ENCODE measurements around the gene PRR14L.

The PRR14L gene

GRCh38 chr22:31647066-31647465 lies 102.9 kb downstream of the PRR14L start:
- H3K9me3 ChIP-seq (ENCODE audit: control insufficient read depth, insufficient read depth, low read length) = no peaks in the 10 kb centered on the region
- H3K4me3 ChIP-seq (ENCODE audit: low read length) = no peak overlapping the region
- peaks cover 5% of the 10 kb centered on the region; the same call in 1 of the 2 replicates for H3K36me3 ChIP-seq (ENCODE audit: control insufficient read depth, insufficient read depth, low read length)
- H3K27ac ChIP-seq (ENCODE audit: low read length) = no peak overlapping the region
- peaks cover 3% of the 10 kb centered on the region for H3K4me1 ChIP-seq (ENCODE audit: control insufficient read depth, insufficient read depth, low read length)
- no peak for DNase-seq (ENCODE audit: low read depth, low spot score)
- no peaks in the 10 kb centered on the region for H3K27me3 ChIP-seq (ENCODE audit: control insufficient read depth, insufficient read depth, low read length)
- WGBS (ENCODE audit: insufficient coverage, insufficient read length) = no CpG with 5 or more reads among the region's 3 CpGs

GRCh38 chr22:31646186-31647019 lies 103.5 kb downstream of the PRR14L start:
- H3K4me1 ChIP-seq (ENCODE audit: control insufficient read depth, insufficient read depth, low read length) = peaks cover 3% of the 10 kb centered on the region
- WGBS (ENCODE audit: insufficient coverage, insufficient read length) = no CpG with 5 or more reads among the region's 6 CpGs
- H3K27me3 ChIP-seq (ENCODE audit: control insufficient read depth, insufficient read depth, low read length) = no peaks in the 10 kb centered on the region
- no peak for DNase-seq (ENCODE audit: low read depth, low spot score)
- H3K27ac ChIP-seq (ENCODE audit: low read length) = no peak overlapping the region
- H3K36me3 ChIP-seq (ENCODE audit: control insufficient read depth, insufficient read depth, low read length) = peaks cover 5% of the 10 kb centered on the region; the same call in 1 of the 2 replicates
- no peak overlapping the region for H3K4me3 ChIP-seq (ENCODE audit: low read length)
- no peaks in the 10 kb centered on the region for H3K9me3 ChIP-seq (ENCODE audit: control insufficient read depth, insufficient read depth, low read length)

GRCh38 chr22:31639436-31640039 lies 110.4 kb downstream of the PRR14L start:
- Histone ChIP-seq H3K9me3 (ENCODE audit: control insufficient read depth, insufficient read depth, low read length) (no peaks in the 10 kb centered on the region), H3K36me3 (ENCODE audit: control insufficient read depth, insufficient read depth, low read length) (peaks cover 3% of the 10 kb centered on the region; the same call in 1 of the 2 replicates), H3K4me1 (ENCODE audit: control insufficient read depth, insufficient read depth, low read length) (no peaks in the 10 kb centered on the region), H3K27me3 (ENCODE audit: control insufficient read depth, insufficient read depth, low read length) (no peaks in the 10 kb centered on the region), H3K4me3 (ENCODE audit: low read length) (no peak overlapping the region), H3K27ac (ENCODE audit: low read length) (no peak overlapping the region)
- no peak for DNase-seq (ENCODE audit: low read depth, low spot score)
- no CpG with 5 or more reads among the region's 4 CpGs for WGBS (ENCODE audit: insufficient coverage, insufficient read length)

GRCh38 chr22:31637891-31638618 lies 111.9 kb downstream of the PRR14L start:
- Histone ChIP-seq H3K27ac (ENCODE audit: low read length) (no peak overlapping the region), H3K27me3 (ENCODE audit: control insufficient read depth, insufficient read depth, low read length) (no peaks in the 10 kb centered on the region), H3K36me3 (ENCODE audit: control insufficient read depth, insufficient read depth, low read length) (0 out of 2 replicates have a peak, but pooled peaks cover 3% of the 10 kb centered on the region), H3K4me3 (ENCODE audit: low read length) (no peak overlapping the region), H3K9me3 (ENCODE audit: control insufficient read depth, insufficient read depth, low read length) (no peaks in the 10 kb centered on the region), H3K4me1 (ENCODE audit: control insufficient read depth, insufficient read depth, low read length) (no peaks in the 10 kb centered on the region)
- WGBS (ENCODE audit: insufficient coverage, insufficient read length) = no CpG with 5 or more reads among the region's 15 CpGs
- DNase-seq (ENCODE audit: low read depth, low spot score) = no peak

GRCh38 chr22:31637447-31637890 lies 112.5 kb downstream of the PRR14L start:
- H3K4me1 ChIP-seq (ENCODE audit: control insufficient read depth, insufficient read depth, low read length) = no peaks in the 10 kb centered on the region
- 0 out of 2 replicates have a peak, but pooled peaks cover 3% of the 10 kb centered on the region for H3K36me3 ChIP-seq (ENCODE audit: control insufficient read depth, insufficient read depth, low read length)
- no peak overlapping the region for H3K4me3 ChIP-seq (ENCODE audit: low read length)
- no peak for DNase-seq (ENCODE audit: low read depth, low spot score)
- H3K9me3 ChIP-seq (ENCODE audit: control insufficient read depth, insufficient read depth, low read length) = no peaks in the 10 kb centered on the region
- no CpG with 5 or more reads among the region's 10 CpGs for WGBS (ENCODE audit: insufficient coverage, insufficient read length)
- H3K27ac ChIP-seq (ENCODE audit: low read length) = no peak overlapping the region
- H3K27me3 ChIP-seq (ENCODE audit: control insufficient read depth, insufficient read depth, low read length) = no peaks in the 10 kb centered on the region

GRCh38 chr22:31635638-31636306 lies 114.2 kb downstream of the PRR14L start:
- Histone ChIP-seq H3K4me1 (ENCODE audit: control insufficient read depth, insufficient read depth, low read length) (0 out of 2 replicates have a peak, but pooled peaks cover 1% of the 10 kb centered on the region), H3K4me3 (ENCODE audit: low read length) (no peak overlapping the region), H3K27me3 (ENCODE audit: control insufficient read depth, insufficient read depth, low read length) (no peaks in the 10 kb centered on the region), H3K9me3 (ENCODE audit: control insufficient read depth, insufficient read depth, low read length) (no peaks in the 10 kb centered on the region), H3K27ac (ENCODE audit: low read length) (no peak overlapping the region), H3K36me3 (ENCODE audit: control insufficient read depth, insufficient read depth, low read length) (0 out of 2 replicates have a peak, but pooled peaks cover 3% of the 10 kb centered on the region)
- DNase-seq (ENCODE audit: low read depth, low spot score) = no peak
- WGBS (ENCODE audit: insufficient coverage, insufficient read length) = no CpG with 5 or more reads among the region's 13 CpGs

GRCh38 chr22:31631436-31631835 lies 118.5 kb downstream of the PRR14L start:
- Histone ChIP-seq H3K27me3 (ENCODE audit: control insufficient read depth, insufficient read depth, low read length) (no peaks in the 10 kb centered on the region), H3K9me3 (ENCODE audit: control insufficient read depth, insufficient read depth, low read length) (no peaks in the 10 kb centered on the region), H3K4me3 (ENCODE audit: low read length) (no peak overlapping the region; the same call in 1 of the 2 replicates), H3K36me3 (ENCODE audit: control insufficient read depth, insufficient read depth, low read length) (no peaks in the 10 kb centered on the region), H3K27ac (ENCODE audit: low read length) (no peak overlapping the region), H3K4me1 (ENCODE audit: control insufficient read depth, insufficient read depth, low read length) (peaks cover 9% of the 10 kb centered on the region; the same call in 1 of the 2 replicates)
- DNase-seq (ENCODE audit: low read depth, low spot score) = no peak
- WGBS (ENCODE audit: insufficient coverage, insufficient read length) = no CpG with 5 or more reads among the region's 9 CpGs

All from iPS DF 6.9 (cell line).